CD4-positive, alpha-beta T cell treated with Interleukin-6 for 4 hours (primary cell): ENCODE results near the gene IFNG-AS1.

Experiments used
- DNase-seq: peaks from one replicate; pipeline ENCODE4 v3.0.0-alpha.2; 2020; ENCODE audit warnings: mixed read lengths

IFNG-AS1 gene

DNA sequence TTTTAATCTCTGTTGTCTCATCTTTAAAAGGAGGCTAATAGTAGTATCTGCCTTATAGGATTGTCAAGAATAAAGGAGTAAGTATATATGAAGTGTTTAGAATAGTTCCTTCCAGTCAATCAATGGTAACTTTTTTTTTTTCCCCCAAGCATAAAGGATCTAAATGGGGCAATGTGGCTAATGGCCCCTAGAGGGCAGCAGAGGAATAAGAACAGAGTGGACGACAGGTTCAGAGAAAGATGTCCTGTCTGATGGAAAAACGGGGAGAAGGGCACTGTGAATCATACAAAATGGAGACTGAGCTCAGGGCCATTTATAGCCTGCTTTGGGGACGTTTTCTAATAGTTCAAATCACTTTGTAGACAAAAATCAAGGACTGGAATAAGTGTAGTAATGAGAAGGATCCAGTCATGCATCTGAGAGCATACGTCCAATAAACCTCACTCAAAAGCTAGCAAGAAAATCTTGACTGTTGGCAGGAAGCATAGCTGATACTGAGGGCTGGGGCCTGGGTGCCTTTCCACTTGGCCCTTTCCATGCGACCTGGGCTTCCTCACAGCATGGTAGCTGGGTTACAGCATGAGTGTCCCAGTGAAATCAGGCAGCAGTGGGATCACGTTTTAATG is 51.3 kb downstream of the IFNG-AS1 start:
- DNase-seq = peak; percentile 73

GRCh38 chr12:68042212-68042699 is 53.0 kb downstream of the IFNG-AS1 start:
- DNase-seq = no peak

DNA sequence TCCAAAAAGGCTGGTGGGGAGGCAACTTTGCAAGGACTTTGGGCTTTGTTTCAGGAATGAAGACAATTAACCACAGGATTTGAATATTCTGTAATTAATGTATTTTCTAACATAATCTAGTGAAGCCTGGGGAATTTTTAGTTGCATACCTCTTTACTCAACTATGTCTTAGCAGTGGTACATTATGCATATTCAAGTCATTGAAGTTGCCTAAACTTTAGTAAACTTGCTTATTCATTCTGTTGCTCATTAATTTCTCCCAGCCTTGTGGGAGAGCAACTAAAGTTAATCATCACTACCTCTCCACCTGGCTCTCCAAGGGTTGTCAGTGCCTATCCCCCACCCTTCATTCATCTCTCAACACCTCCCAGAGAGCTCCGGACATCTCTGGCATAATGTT is 54.2 kb downstream of the IFNG-AS1 start:
- DNase-seq = no peak

GRCh38 chr12:68048648-68049297 is 59.5 kb downstream of the IFNG-AS1 start:
- no peak for DNase-seq

GRCh38 chr12:68056300-68056699 is 67.1 kb downstream of the IFNG-AS1 start:
- no peak for DNase-seq

DNA sequence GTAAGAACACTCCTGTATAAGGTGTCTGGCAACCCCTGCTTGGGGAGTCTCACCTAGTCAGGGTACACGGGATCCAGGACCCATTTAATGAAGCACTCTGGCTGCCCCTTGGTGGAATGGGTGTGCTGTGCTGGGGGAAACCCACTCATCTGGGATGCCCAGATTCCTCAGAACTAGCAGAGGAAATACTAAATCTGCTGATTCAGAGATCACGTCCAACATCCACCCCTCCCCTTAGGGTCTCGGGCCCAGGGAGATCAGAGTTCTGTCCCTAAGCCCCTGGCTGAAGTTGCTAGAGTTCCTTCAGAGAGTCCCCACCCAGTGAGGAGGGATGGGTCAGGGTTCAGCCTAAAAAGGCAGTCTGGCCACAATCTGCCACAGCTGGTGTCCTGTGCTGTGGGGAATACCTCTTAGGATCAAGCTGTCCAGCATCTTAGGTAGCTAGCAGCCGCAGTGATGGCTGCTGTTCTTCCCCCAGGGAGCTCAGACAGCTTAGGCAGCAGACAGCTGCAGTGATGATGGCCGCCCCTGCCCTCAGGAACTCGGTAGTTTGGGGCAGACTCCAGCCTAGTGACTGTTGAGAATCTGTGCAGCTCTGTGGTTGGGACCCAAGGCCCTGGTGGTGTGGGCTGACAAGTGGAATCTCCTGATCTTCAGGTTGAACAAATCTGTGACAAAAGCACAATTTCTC is 74.8 kb downstream of the IFNG-AS1 start:
- no peak for DNase-seq

GRCh38 chr12:68065163-68065562 is 75.9 kb downstream of the IFNG-AS1 start:
- DNase-seq = no peak

DNA sequence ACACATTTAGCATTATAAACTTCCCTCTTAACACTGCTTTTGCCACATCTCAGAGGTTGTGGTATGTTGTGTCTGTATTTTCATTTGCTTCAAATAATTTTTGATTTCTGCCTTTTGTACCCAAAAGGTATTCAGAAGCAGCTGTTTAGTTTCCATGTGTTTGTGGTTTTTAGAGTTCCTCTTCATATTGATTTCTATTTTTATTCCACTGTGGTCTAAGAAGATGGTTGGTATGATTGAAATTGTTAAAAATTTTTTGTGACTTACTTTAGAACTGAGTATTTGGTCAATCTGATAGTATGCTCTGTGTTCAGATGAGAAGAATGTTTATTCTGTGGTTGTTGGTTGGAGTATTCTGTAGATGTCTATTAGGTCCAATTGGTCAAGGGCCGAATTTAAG is 76.4 kb downstream of the IFNG-AS1 start:
- DNase-seq = no peak

DNA sequence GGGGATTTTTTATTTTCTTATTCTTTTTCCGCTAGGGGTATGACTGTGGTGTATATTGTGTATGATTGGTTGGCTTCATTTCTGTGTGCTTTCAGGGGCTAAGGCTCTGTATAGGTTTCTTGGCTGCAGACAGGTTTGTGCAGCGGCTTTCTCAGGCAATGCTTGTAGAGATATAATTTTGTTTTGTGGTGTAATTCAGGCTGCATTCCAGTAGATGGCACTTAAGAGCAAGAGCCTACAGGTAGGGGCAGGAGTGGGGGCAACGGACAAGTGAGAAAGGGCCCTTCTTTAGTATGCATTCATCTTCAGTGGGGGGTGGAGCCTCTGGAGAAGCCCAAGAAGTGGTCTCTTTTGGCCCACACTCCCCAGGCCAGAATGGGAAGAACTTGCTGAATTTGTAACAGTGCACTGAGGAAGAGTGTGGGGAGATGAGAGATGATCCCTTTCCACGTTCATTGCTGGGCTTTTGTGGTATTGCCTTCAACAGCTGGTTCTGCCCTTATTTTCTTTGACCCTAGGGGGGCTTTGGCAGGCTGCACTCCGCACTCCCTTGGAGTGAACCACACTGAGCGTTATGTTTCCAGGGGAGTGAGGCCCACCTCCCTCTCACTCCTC is 78.6 kb downstream of the IFNG-AS1 start:
- DNase-seq = no peak

DNA sequence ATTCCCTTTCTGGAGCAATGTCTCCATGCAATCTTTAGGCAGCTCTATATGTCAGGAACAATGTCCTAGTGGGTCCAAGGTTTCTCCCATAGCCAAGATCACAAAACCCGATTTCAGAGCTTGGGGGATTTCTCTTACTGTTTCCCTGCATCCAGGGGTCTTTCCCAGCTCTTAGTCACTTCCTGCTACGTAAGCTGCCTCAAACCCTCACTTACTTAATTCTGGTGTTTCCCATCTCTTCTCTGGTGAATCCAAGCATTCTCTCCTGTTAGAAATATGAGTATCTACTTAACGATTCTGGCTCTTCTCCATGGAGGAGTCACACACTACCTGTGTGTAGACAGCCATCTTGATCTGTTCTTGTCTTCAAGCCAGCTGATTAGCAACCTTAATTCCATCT is 80.0 kb downstream of the IFNG-AS1 start:
- DNase-seq = no peak
